GM10266 (cell line): ENCODE measurements around the gene GLIS2.

ENCODE experiments used
- DNase-seq: peaks from one replicate; pipeline ENCODE4 v3.0.0; 2012; ENCODE audit errors: extremely low spot score
- CTCF ChIP-seq: IDR thresholded peaks from 2 replicates; pipeline ENCODE4 v1.5.1; 2012; ENCODE audit warnings: mild to moderate bottlenecking, low read depth; ENCODE audit not compliant: control insufficient read depth, insufficient read depth; ENCODE audit errors: missing control alignments

The GLIS2 gene

DNA sequence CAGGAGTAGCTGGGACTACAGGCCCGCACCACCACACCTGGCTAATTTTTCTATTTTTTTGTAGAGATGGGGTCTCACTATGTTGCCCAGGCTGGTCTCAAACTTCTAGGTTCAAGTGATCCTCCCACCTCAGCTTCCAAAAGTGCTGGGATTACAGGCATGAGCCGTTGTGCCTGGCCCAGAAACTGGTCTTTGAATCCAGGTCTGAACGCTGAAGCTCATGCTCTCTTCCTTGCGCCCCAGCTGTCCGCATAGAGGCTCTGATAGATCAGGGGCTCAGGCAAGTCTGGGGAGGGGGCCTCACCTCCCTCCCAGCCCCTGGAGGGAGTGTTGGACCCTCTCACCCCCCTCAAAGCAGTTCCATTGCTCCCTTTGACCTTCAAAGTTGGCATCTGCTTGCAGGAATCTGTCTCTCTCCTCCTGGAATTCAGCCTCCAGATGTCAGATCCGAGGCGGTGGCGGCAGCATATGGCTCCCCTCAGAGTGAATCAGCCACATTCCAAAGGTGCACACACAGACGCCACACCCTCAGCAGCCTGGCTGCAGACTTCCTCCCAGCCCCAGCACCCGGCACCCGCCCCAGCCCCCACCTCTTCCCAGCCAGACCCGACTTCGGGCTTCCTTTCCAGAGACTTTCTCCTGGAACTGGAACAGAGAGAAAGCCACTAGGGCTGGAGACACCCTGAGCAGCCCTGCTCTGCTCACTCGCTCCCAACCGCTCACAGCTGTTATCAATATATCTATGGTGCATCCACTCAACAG is 16.9 kb upstream of the GLIS2 start:
- TF ChIP-seq CTCF, result no peak
- DNase-seq, result no peak

DNA sequence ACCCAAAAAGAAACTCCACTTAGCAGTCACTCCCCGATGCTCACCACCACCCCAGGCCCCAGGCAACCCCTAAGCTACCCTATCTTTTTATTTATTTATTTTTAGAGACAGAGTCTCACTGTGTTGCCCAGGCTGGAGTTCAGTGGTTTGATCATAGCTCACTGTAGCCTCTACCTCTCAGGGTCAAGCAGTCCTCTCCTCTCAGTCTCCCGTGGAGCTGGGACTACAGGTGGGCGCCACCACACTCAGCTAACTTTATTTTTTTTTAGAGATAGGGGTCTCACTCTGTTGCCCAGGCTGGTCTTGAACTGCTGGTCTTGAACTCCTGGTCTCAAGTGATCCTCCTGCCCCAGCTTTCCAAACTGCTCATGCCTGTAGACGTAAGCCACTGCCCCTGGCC is 14.7 kb upstream of the GLIS2 start:
- no peak for DNase-seq

DNA sequence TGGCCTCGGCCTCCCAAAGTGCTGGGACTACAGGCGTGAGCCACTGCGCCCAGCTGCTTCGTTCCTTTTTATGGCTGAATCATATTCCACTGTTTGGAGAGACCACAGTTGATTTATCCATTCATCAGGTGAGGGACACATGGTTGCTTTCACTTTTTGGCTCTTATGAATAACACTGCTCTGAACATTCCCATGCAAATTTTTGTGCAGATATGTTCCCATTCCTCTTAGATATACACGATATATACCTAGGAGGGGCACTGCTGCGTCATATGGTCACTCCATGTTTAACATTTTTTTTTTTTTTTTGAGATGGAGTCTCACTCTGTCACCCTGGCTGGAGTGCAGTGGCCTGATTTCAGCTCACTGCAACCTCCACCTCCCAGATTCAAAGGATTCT is 13.9 kb upstream of the GLIS2 start:
- no peak for TF ChIP-seq CTCF
- no peak for DNase-seq

More for the DNA sequence above, 14.7 kb upstream of the GLIS2 start:
- TF ChIP-seq CTCF, result no peak

GRCh38 chr16:4303973-4304372 is 11.9 kb upstream of the GLIS2 start:
- TF ChIP-seq CTCF, result no peak
- no peak for DNase-seq

- peak; percentile 64 for DNase-seq
- TF ChIP-seq CTCF, result no peak
These were observed 9.2 kb upstream of the GLIS2 start for GRCh38 chr16:4306470-4307214.

DNA sequence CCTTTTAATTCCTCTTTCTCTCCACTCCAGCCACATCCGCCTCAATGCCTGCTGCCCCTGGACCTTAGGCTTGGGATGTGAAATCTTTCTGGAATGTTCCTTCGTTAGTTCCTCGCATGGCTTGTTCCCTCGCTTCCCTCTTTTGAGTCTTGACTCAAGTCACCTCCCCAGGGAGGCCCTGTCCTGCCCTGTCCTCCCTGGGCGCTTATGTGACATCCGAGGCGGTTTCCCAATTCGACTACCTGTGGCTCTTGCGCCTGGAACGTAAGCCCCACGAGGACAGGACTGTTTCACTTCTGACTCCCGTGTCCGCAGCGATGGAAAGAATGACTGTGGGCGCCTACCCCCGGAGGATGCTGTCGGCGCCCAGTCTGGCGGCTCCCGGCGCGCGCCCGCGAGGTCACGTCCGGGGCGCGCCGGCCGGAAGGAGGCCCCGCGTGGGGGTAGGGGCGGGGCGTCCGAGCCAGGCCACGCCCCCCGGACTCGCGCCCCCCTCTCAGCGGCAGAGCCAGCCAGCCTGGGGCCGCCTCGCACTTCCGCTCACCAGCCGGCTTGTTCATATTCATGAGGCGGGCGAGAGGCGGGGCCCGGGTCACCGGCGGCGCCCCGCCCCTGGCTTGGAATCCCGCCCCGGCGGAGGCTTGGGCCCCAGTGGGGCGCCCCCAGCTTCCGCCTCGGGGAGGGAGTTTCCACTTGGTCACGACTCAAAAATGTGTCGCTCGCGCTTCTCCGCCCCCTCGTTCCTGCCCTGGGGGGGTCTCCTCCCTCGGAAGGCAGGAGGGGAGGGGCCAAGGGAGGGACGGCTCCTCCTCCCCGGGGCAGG is 8.4 kb upstream of the GLIS2 start:
- no peak for TF ChIP-seq CTCF
- DNase-seq, result peak; percentile 99
